SK-N-SH (cell line): ENCODE measurements around the gene PEPD. TPM values are rescaled to one million over a fixed set of nuclear protein-coding genes. Genes with fewer than 3 reads are reported as not detected.
A peak's percentile ranks its signal among the peaks of the same experiment; 100 is the strongest.

ENCODE experiments used
- CTCF ChIA-PET: fragments of 300-600, 350-600 bp; formaldehyde crosslinking; extraction: SDS; loops from one replicate; lab custom pipeline; 2021; lab: Yijun Ruan, JAX
- POLR2A ChIA-PET: fragments of 350-600 bp; sonication (Branson Sonifier 250); formaldehyde crosslinking; extraction: SDS; loops from one replicate; lab custom pipeline; 2020; ENCODE audit warnings: antibody characterized with exemption, inconsistent platforms; lab: Yijun Ruan, JAX
- DNase-seq: peaks from one replicate; pipeline ENCODE4 v3.0.0; 2012
- H2AFZ ChIP-seq: fragments of 200-600 bp; sonication (generic); 2 replicates; pipeline ENCODE4 v1.8.1; 2016; ENCODE audit warnings: antibody characterized with exemption, mild to moderate bottlenecking, low read depth
- H3F3A ChIP-seq: fragments of 200-600 bp; sonication (generic); replicated peaks from 2 replicates; pipeline ENCODE3; 2016; ENCODE audit warnings: antibody characterized with exemption, mild to moderate bottlenecking; ENCODE audit not compliant: insufficient read depth
- H3K27ac ChIP-seq, 2 experiments: fragments of 200-500 bp in 1 of 2; fragments of 200-600 bp in 1 of 2; sonication (Bioruptor generic) in 1 of 2; sonication (generic), shearing (Covaris generic) in 1 of 2; 2 replicates each; pipeline versions ENCODE4 v1.5.1 to v1.6.1; 2014 to 2016; ENCODE audit warnings: low read depth in 2 of 2, inconsistent platforms in 1 of 2, low read length in 1 of 2, mild to moderate bottlenecking in 1 of 2, mixed read lengths in 1 of 2
- H3K27me3 ChIP-seq: fragments of 200-600 bp; sonication (generic), shearing (Covaris generic); 2 replicates; pipeline ENCODE4 v1.6.1; 2016; ENCODE audit warnings: mixed run types; ENCODE audit not compliant: insufficient read depth
- H3K36me3 ChIP-seq, 2 experiments: fragments of 200-500 bp in 1 of 2; fragments of 200-600 bp in 1 of 2; sonication (Bioruptor generic) in 1 of 2; sonication (generic) in 1 of 2; replicated peaks in 1 of 2; 2 replicates each; pipeline versions ENCODE3 to v1.5.1; 2014 to 2016; ENCODE audit warnings: low read length in 1 of 2, mild to moderate bottlenecking in 1 of 2; ENCODE audit not compliant: insufficient read depth in 2 of 2, control insufficient read depth in 1 of 2
- H3K4me1 ChIP-seq, 2 experiments: fragments of 200-500 bp in 1 of 2; fragments of 200-600 bp in 1 of 2; sonication (Bioruptor generic) in 1 of 2; sonication (generic), shearing (Covaris generic) in 1 of 2; 2 replicates each; pipeline versions ENCODE4 v1.5.1 to v1.6.1; 2014 to 2016; ENCODE audit warnings: low read depth in 1 of 2, low read length in 1 of 2, mixed run types in 1 of 2; ENCODE audit not compliant: insufficient read depth in 2 of 2, control insufficient read depth in 1 of 2
- H3K4me2 ChIP-seq: fragments of 200-600 bp; sonication (generic), shearing (Covaris generic); 2 replicates; pipeline ENCODE4 v1.6.1; 2017; ENCODE audit warnings: mixed run types
- H3K4me3 ChIP-seq, 2 experiments: fragments of 200-500 bp in 1 of 2; fragments of 200-600 bp in 1 of 2; sonication (Bioruptor generic) in 1 of 2; sonication (generic), shearing (Covaris generic) in 1 of 2; 2 replicates each; pipeline versions ENCODE4 v1.5.1 to v1.8.1; 2014 to 2016; ENCODE audit warnings: low read depth in 2 of 2, inconsistent platforms in 1 of 2, low read length in 1 of 2, mild to moderate bottlenecking in 1 of 2, mixed read lengths in 1 of 2, moderate library complexity in 1 of 2
- H3K79me2 ChIP-seq: fragments of 200-600 bp; sonication (generic); 2 replicates; pipeline ENCODE4 v1.8.1; 2017; ENCODE audit warnings: mild to moderate bottlenecking; ENCODE audit not compliant: insufficient read depth
- H3K9ac ChIP-seq: fragments of 200-600 bp; sonication (generic); 2 replicates; pipeline ENCODE4 v1.6.1; 2017; ENCODE audit warnings: mixed run types
- H3K9me2 ChIP-seq: fragments of 200-600 bp; sonication (generic); 2 replicates; pipeline ENCODE4 v1.6.1; 2017; ENCODE audit warnings: mixed run types
- H3K9me3 ChIP-seq: fragments of 200-600 bp; sonication (generic); 2 replicates; pipeline ENCODE4 v1.6.1; 2017; ENCODE audit warnings: mixed run types, mild to moderate bottlenecking, moderate library complexity
- H4K20me1 ChIP-seq: fragments of 200-600 bp; sonication (generic); 2 replicates; pipeline ENCODE4 v1.6.1; 2017; ENCODE audit warnings: mild to moderate bottlenecking, mixed run types; ENCODE audit not compliant: insufficient read depth
- EP300 ChIP-seq, 2 experiments: IDR thresholded peaks; 2 replicates each; pipeline versions ENCODE4 v1.4.0 to v1.6.1; 2012; ENCODE audit warnings: borderline replicate concordance in 1 of 2, low read depth in 1 of 2, low read length in 1 of 2
- GATA2 ChIP-seq: sonication (generic); formaldehyde crosslinking; IDR thresholded peaks from 2 replicates; pipeline ENCODE4 v1.5.0; 2020; ENCODE audit warnings: mild to moderate bottlenecking, missing genetic modification reagents
- RFX5 ChIP-seq: IDR thresholded peaks from 2 replicates; pipeline ENCODE4 v1.6.1; 2012; ENCODE audit warnings: mild to moderate bottlenecking, improper control_type of control experiment, low read length
- RXRA ChIP-seq: IDR thresholded peaks from 2 replicates; pipeline ENCODE4 v1.4.0; 2012; ENCODE audit warnings: low read depth, mild to moderate bottlenecking, borderline replicate concordance
- WGBS: methylation state at CpG from one replicate; pipeline ENCODE4 v1.1.6; 2017; ENCODE audit warnings: low lambda C conversion rate; 5-methylcytosine and 5-hydroxymethylcytosine counted together
- polyA plus RNA-seq, 3 experiments: library from polyadenylated mRNA; depleted of rRNA; stranded (reverse); fragments of >200 nt; gene quantifications; 2 replicates each; pipeline ENCODE4 v1.2.3, GENCODE V29; 2012
- TF ChIP-seq, protein P1 (sequence below): IDR thresholded peaks from 2 replicates; pipeline ENCODE4; 2012

Gene PEPD
- polyA plus RNA-seq, 1 of the 3 experiments (the other 2 are of a cell fraction) = 88.9 TPM

- H3K4me3 ChIP-seq = no peak overlapping the region
- H2AFZ ChIP-seq = no peak overlapping the region
- no peaks in the 10 kb centered on the region for H3K79me2 ChIP-seq
- no peak overlapping the region for H3K27ac ChIP-seq
- H3K4me2 ChIP-seq = no peak overlapping the region
- H3K9me3 ChIP-seq = no peaks in the 10 kb centered on the region
- no peaks in the 10 kb centered on the region for H3K9me2 ChIP-seq
- WGBS = 93% methylated on average over 11 of the region's 11 CpGs
- ChIA-PET CTCF (interaction anchor here (0.6 to 1.0 kb wide), 2 partner anchors 70 to 233 kb away, joined by 3 to 4 read pairs; no protein-coding TSS in a partner anchor), POLR2A (no interaction called here)
- DNase-seq = no peak
- peaks cover 9 to 18% of the 10 kb centered on the region in 2 experiments for H3K36me3 ChIP-seq
- no peak for TF ChIP-seq GATA2 (CRISPR knock-in tag)
- no peak for TF ChIP-seq EP300 (IDR thresholded peaks at IDR 0.05; ENCODE audit: borderline replicate concordance in 1 of 2, low read depth in 1 of 2, low read length in 1 of 2)
- no peaks in the 10 kb centered on the region for H4K20me1 ChIP-seq
- no peaks in the 10 kb centered on the region for H3K27me3 ChIP-seq
- H3F3A ChIP-seq = peaks cover 10% of the 10 kb centered on the region
- peaks cover 15 to 16% of the 10 kb centered on the region in 2 experiments; a peak in 3 of 4 replicates for H3K4me1 ChIP-seq
- no peak overlapping the region for H3K9ac ChIP-seq
These were observed 45.4 kb downstream of the PEPD start for GRCh38 chr19:33476151-33476707.

- Histone ChIP-seq H3K9ac (peak overlapping the region; percentile 52; the same call in 1 of the 2 replicates), H3K9me2 (no peaks in the 10 kb centered on the region), H2AFZ (no peak overlapping the region), H4K20me1 (no peaks in the 10 kb centered on the region), H3K79me2 (no peaks in the 10 kb centered on the region), H3F3A (peaks cover 10% of the 10 kb centered on the region), H3K9me3 (no peaks in the 10 kb centered on the region), H3K4me2 (peak overlapping the region; percentile 38), H3K4me3 (no peak overlapping the region; a peak in 1 of 4 replicates), H3K4me1 (peaks cover 16 to 28% of the 10 kb centered on the region in 2 experiments; a peak in 3 of 4 replicates), H3K27ac (peak overlapping the region; percentile 17 to 83; a peak in 2 of 4 replicates), H3K27me3 (no peaks in the 10 kb centered on the region), H3K36me3 (peaks cover 8 to 9% of the 10 kb centered on the region in 2 experiments)
- TF ChIP-seq, protein P1, sequence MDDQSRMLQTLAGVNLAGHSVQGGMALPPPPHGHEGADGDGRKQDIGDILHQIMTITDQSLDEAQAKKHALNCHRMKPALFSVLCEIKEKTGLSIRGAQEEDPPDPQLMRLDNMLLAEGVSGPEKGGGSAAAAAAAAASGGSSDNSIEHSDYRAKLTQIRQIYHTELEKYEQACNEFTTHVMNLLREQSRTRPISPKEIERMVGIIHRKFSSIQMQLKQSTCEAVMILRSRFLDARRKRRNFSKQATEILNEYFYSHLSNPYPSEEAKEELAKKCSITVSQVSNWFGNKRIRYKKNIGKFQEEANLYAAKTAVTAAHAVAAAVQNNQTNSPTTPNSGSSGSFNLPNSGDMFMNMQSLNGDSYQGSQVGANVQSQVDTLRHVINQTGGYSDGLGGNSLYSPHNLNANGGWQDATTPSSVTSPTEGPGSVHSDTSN = 0 out of 2 replicates have a peak, but pooled peaks have one; percentile 23
- TF ChIP-seq RFX5 (no peak), RXRA (0 out of 2 replicates have a peak, but pooled peaks have one; percentile 13)
- WGBS = 57% methylated on average over 4 of the region's 6 CpGs
- POLR2A ChIA-PET = no interaction called here
- CTCF ChIA-PET = interaction anchor here (1.2 to 1.5 kb wide), 3 partner anchors 23 to 208 kb away, joined by 3 to 4 read pairs (median 4); no protein-coding TSS in a partner anchor
- DNase-seq = no peak
These were observed 47.8 kb downstream of the PEPD start for GRCh38 chr19:33473653-33474305.
